OCI-LY1 (cell line): ENCODE data around the gene TEAD1.

Experiments used
- EZH2 ChIP-seq: fragments of 200-600 bp; sonication (generic), shearing (Covaris generic); IDR thresholded peaks from 2 replicates; pipeline ENCODE4 v1.8.0; 2017; ENCODE audit warnings: borderline replicate concordance, mixed run types, mild to moderate bottlenecking, antibody characterized with exemption, low read length, moderate library complexity, mixed read lengths
- TF ChIP-seq, protein P1 (sequence below): fragments of 200-600 bp; sonication (generic), shearing (Covaris generic); IDR thresholded peaks from 2 replicates; pipeline ENCODE4 v1.5.1; 2017; ENCODE audit warnings: mild to moderate bottlenecking, antibody characterized with exemption, low read length, moderate library complexity, mixed read lengths

DNA sequence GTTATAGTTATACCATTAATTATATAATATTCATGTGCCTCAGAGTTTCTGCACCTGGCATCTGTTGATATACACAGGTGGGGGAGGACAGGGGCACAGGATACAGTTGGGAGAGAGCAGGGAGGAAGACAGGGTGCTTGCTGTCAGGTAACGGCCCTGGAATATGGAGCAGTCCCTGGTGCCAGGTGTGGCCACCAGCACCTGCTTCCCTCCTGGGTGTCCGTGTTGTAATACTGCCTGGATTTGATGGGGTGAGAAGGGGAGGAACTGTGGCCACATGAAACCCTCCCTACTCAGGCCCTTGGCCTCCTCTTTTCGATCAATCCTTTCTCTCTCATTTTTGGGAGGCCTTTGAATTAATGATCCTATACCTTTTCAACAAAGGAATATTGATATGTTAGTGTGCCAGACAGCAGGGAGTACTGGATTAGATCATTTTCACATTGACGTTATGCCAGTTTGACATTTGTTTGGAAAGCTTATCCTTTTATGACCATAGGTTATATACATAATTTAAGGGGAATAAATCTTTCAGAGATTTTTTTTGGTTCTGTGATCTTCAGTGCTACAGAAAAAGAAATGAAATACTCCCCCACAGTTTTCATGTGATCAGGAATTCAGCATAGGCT, 88.6 kb downstream of the TEAD1 start:
- no peak for TF ChIP-seq EZH2
- TF ChIP-seq, protein P1, sequence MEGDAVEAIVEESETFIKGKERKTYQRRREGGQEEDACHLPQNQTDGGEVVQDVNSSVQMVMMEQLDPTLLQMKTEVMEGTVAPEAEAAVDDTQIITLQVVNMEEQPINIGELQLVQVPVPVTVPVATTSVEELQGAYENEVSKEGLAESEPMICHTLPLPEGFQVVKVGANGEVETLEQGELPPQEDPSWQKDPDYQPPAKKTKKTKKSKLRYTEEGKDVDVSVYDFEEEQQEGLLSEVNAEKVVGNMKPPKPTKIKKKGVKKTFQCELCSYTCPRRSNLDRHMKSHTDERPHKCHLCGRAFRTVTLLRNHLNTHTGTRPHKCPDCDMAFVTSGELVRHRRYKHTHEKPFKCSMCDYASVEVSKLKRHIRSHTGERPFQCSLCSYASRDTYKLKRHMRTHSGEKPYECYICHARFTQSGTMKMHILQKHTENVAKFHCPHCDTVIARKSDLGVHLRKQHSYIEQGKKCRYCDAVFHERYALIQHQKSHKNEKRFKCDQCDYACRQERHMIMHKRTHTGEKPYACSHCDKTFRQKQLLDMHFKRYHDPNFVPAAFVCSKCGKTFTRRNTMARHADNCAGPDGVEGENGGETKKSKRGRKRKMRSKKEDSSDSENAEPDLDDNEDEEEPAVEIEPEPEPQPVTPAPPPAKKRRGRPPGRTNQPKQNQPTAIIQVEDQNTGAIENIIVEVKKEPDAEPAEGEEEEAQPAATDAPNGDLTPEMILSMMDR = no peak
